CD4-positive, alpha-beta T cell (primary cell): ENCODE measurements around the gene HUWE1. TPM values are rescaled to one million over a fixed set of nuclear protein-coding genes. Genes with fewer than 3 reads are reported as not detected.

Experiments
- ATAC-seq: fragments of 200-7000 bp; cut with Tn5 transposase; one replicate; pipeline ENCODE4 v1.10.0; 2022; ENCODE audit warnings: mild to moderate bottlenecking; ENCODE audit not compliant: poor library complexity
- CTCF ChIA-PET: fragments of 350-600 bp; sonication (Branson Sonifier 250); formaldehyde crosslinking; loops from one replicate; lab custom pipeline; 2021; ENCODE audit warnings: antibody characterized with exemption, inconsistent platforms; lab: Charles Lee
- POLR2A ChIA-PET: fragments of 350-600 bp; sonication (Branson Sonifier 250); formaldehyde crosslinking; loops from one replicate; lab custom pipeline; 2021; ENCODE audit warnings: antibody characterized with exemption, inconsistent platforms; lab: Charles Lee
- DNase-seq, 14 experiments: peaks; one replicate each; pipeline ENCODE4 v3.0.0-alpha.2; 2013 to 2020; ENCODE audit warnings: mixed read lengths in 2 of 14
- H3K27ac ChIP-seq, 2 donors: one replicate each; pipeline versions ENCODE4 v1.5.1 to v1.7.0; 2013; ENCODE audit warnings: low read length in 2 of 2, low read depth in 1 of 2, mild to moderate bottlenecking in 1 of 2
- H3K27me3 ChIP-seq, 2 experiments: 1 replicate in 1 of 2; 2 replicates in 1 of 2; pipeline versions ENCODE4 v1.6.1 to v1.7.0; 2013; ENCODE audit warnings: low read length in 2 of 2, control low read depth in 1 of 2, mild to moderate bottlenecking in 1 of 2, moderate library complexity in 1 of 2; ENCODE audit not compliant: insufficient read depth in 2 of 2, control insufficient read depth in 1 of 2
- H3K36me3 ChIP-seq: one replicate; pipeline ENCODE4 v1.6.1; 2013; ENCODE audit warnings: low read length, control low read depth; ENCODE audit not compliant: insufficient read depth
- H3K4me1 ChIP-seq: one replicate; pipeline ENCODE4 v1.6.1; 2013; ENCODE audit warnings: low read length, control low read depth; ENCODE audit not compliant: insufficient read depth
- H3K4me3 ChIP-seq: one replicate; pipeline ENCODE4 v1.5.1; 2013; ENCODE audit warnings: mild to moderate bottlenecking, low read length, moderate library complexity
- H3K9me3 ChIP-seq, 2 experiments: 1 replicate in 1 of 2; 2 replicates in 1 of 2; pipeline versions ENCODE4 v1.6.1 to v1.7.0; 2013; ENCODE audit warnings: low read length in 2 of 2, mild to moderate bottlenecking in 2 of 2, control low read depth in 1 of 2, moderate library complexity in 1 of 2; ENCODE audit not compliant: control insufficient read depth in 1 of 2, insufficient read depth in 1 of 2
- H3K27ac Mint-ChIP-seq: one replicate; pipeline ENCODE4 v1.8.0; 2020; ENCODE audit warnings: mixed read lengths
- H3K27me3 Mint-ChIP-seq: one replicate; pipeline ENCODE4 v1.8.0; 2021; ENCODE audit warnings: mixed read lengths
- H3K36me3 Mint-ChIP-seq: one replicate; pipeline ENCODE4 v1.8.0; 2021; ENCODE audit warnings: low read depth, mixed read lengths
- H3K4me1 Mint-ChIP-seq: one replicate; pipeline ENCODE4 v1.8.0; 2021; ENCODE audit warnings: low read depth, mixed read lengths
- H3K4me3 Mint-ChIP-seq: one replicate; pipeline ENCODE4 v1.8.0; 2020; ENCODE audit warnings: mild to moderate bottlenecking, mixed read lengths
- H3K9me3 Mint-ChIP-seq: one replicate; pipeline ENCODE4 v1.8.0; 2020; ENCODE audit warnings: mixed read lengths
- CTCF ChIP-seq: fragments of 200-600 bp; IDR thresholded peaks from one replicate; pipeline ENCODE4 v1.8.0; 2022; ENCODE audit warnings: antibody characterized with exemption, mild to moderate bottlenecking
- intact Hi-C, 2 experiments: fragments of 100-400 bp; cut with DNase I in 1 of 2; cut with micrococcal nuclease in 1 of 2; formaldehyde crosslinking; loops; one replicate each; pipeline versions ENCODE4 v1.15.1 to v1.9.0; 2023 to 2025; cut with DNase I, micrococcal nuclease
- total RNA-seq, 174 experiments: library from RNA in 2 of 174; stranded (reverse) in 2 of 174; gene quantifications; one replicate each; pipeline ENCODE4 v1.2.3 and lab custom pipeline; 2021 to 2026

HUWE1 gene
- total RNA-seq, 2 experiments from 2014 or later, result 127 TPM

DNA sequence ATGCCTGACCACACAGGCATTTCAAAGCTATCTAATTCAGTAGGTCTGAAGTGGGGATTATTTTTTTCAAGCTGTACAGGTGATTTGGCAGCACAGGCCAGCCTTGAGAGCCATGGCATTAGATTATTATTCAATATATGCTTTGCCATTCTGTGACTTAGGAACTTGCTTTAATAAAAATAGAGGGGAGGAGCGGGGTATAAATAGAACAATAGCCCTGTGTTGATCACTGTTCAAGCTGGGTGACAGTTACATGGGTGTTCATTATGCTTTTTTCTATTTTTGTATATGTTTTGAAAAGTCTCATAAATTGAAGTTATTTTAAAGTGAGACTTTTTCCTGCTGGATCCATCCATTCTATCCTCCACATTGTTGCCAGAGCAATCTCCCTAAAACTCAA lies 20.3 kb downstream of the HUWE1 start:
- intact Hi-C loops, result no loop called here
- Histone ChIP-seq H3K4me1 (no peaks in the 10 kb centered on the region), H3K9me3 (no peaks in the 10 kb centered on the region), H3K27me3 (no peaks in the 10 kb centered on the region), H3K4me3 (no peak overlapping the region), H3K36me3 (peaks cover 35% of the 10 kb centered on the region), H3K27ac (no peak overlapping the region)
- peaks cover 48% of the 10 kb centered on the region for H3K4me1 Mint-ChIP-seq
- no peak for ATAC-seq
- H3K9me3 Mint-ChIP-seq, result no peaks in the 10 kb centered on the region
- no peak for TF ChIP-seq CTCF
- H3K36me3 Mint-ChIP-seq, result peaks cover 72% of the 10 kb centered on the region
- CTCF ChIA-PET, result no interaction called here
- H3K4me3 Mint-ChIP-seq, result no peak overlapping the region
- no peaks in the 10 kb centered on the region for H3K27me3 Mint-ChIP-seq
- POLR2A ChIA-PET, result no interaction called here
- H3K27ac Mint-ChIP-seq, result no peak overlapping the region
- DNase-seq, result no peak

GRCh38 chrX:53660004-53660403 lies 26.5 kb downstream of the HUWE1 start:
- peaks cover 52% of the 10 kb centered on the region for H3K36me3 Mint-ChIP-seq
- H3K27ac Mint-ChIP-seq, result no peak overlapping the region
- Histone ChIP-seq H3K27me3 (no peaks in the 10 kb centered on the region), H3K4me3 (no peak overlapping the region), H3K9me3 (no peaks in the 10 kb centered on the region), H3K36me3 (peaks cover 19% of the 10 kb centered on the region), H3K27ac (no peak overlapping the region), H3K4me1 (peaks cover 4% of the 10 kb centered on the region)
- intact Hi-C loops, result no loop called here
- CTCF ChIA-PET, result no interaction called here
- no peak for TF ChIP-seq CTCF
- DNase-seq, result no peak
- no peaks in the 10 kb centered on the region for H3K27me3 Mint-ChIP-seq
- no peak overlapping the region for H3K4me3 Mint-ChIP-seq
- POLR2A ChIA-PET, result no interaction called here
- no peaks in the 10 kb centered on the region for H3K9me3 Mint-ChIP-seq
- H3K4me1 Mint-ChIP-seq, result peaks cover 51% of the 10 kb centered on the region
- ATAC-seq, result no peak

- intact Hi-C loops, result no loop called here
- no peaks in the 10 kb centered on the region for H3K9me3 Mint-ChIP-seq
- ChIA-PET CTCF (no interaction called here), POLR2A (no interaction called here)
- Histone ChIP-seq H3K36me3 (peaks cover 16% of the 10 kb centered on the region), H3K4me1 (peaks cover 4% of the 10 kb centered on the region), H3K27me3 (no peaks in the 10 kb centered on the region), H3K4me3 (no peak overlapping the region), H3K27ac (no peak overlapping the region), H3K9me3 (no peaks in the 10 kb centered on the region)
- no peak for TF ChIP-seq CTCF
- H3K4me3 Mint-ChIP-seq, result peak overlapping the region; percentile 15
- peaks cover 57% of the 10 kb centered on the region for H3K36me3 Mint-ChIP-seq
- DNase-seq (no peak), ATAC-seq (no peak)
- H3K27ac Mint-ChIP-seq, result no peak overlapping the region
- H3K27me3 Mint-ChIP-seq, result no peaks in the 10 kb centered on the region
- H3K4me1 Mint-ChIP-seq, result peaks cover 55% of the 10 kb centered on the region
Observed at GRCh38 chrX:53659039-53659438, 27.5 kb downstream of the HUWE1 start.
